ENCODE data around the gene HSD17B2.

The HSD17B2 gene

GRCh38 chr16:82070656-82071369, 35.8 kb downstream of the HSD17B2 start:
- peaks cover 0 to 3% (median 0%) of the 10 kb centered on the region in 5 donors for H3K27me3 ChIP-seq (ENCODE audit: control insufficient read depth in 5 of 5, insufficient read depth in 4 of 5, low read length in 5 of 5)
- no peak overlapping the region for H3K9ac ChIP-seq (ENCODE audit: low read length in 5 of 5)
- H3K4me1 ChIP-seq (ENCODE audit: control insufficient read depth in 5 of 5, insufficient read depth in 5 of 5, low read length in 5 of 5) = peaks cover 0 to 2% (median 0%) of the 10 kb centered on the region in 5 donors
- no peak overlapping the region for H3K4me3 ChIP-seq (ENCODE audit: low read depth in 1 of 5, low read length in 5 of 5)
- H3K27ac ChIP-seq (ENCODE audit: low read depth, low read length) = no peak overlapping the region
- no peaks in the 10 kb centered on the region for H3K9me3 ChIP-seq (ENCODE audit: control insufficient read depth in 5 of 5, low read length in 5 of 5)
- H3K36me3 ChIP-seq (ENCODE audit: control insufficient read depth in 5 of 5, insufficient read depth in 5 of 5, low read length in 5 of 5) = no peaks in the 10 kb centered on the region

- no peaks in the 10 kb centered on the region for H3K9me3 ChIP-seq (ENCODE audit: control insufficient read depth in 5 of 5, low read length in 5 of 5)
- H3K4me1 ChIP-seq (ENCODE audit: control insufficient read depth in 5 of 5, insufficient read depth in 5 of 5, low read length in 5 of 5) = peaks cover 0 to 2% (median 0%) of the 10 kb centered on the region in 5 donors
- no peak overlapping the region for H3K4me3 ChIP-seq (ENCODE audit: low read depth in 1 of 5, low read length in 5 of 5)
- no peaks in the 10 kb centered on the region for H3K36me3 ChIP-seq (ENCODE audit: control insufficient read depth in 5 of 5, insufficient read depth in 5 of 5, low read length in 5 of 5)
- peaks cover 0 to 3% (median 0%) of the 10 kb centered on the region in 5 donors for H3K27me3 ChIP-seq (ENCODE audit: control insufficient read depth in 5 of 5, insufficient read depth in 4 of 5, low read length in 5 of 5)
- no peak overlapping the region for H3K27ac ChIP-seq (ENCODE audit: low read depth, low read length)
- no peak overlapping the region for H3K9ac ChIP-seq (ENCODE audit: low read length in 5 of 5)
These were observed 36.4 kb downstream of the HSD17B2 start for GRCh38 chr16:82071421-82071820.

- Histone ChIP-seq H3K9ac (ENCODE audit: low read length in 5 of 5) (no peak overlapping the region), H3K4me1 (ENCODE audit: control insufficient read depth in 5 of 5, insufficient read depth in 5 of 5, low read length in 5 of 5) (no peaks in the 10 kb centered on the region), H3K27ac (ENCODE audit: low read depth, low read length) (no peak overlapping the region), H3K27me3 (ENCODE audit: control insufficient read depth in 5 of 5, insufficient read depth in 4 of 5, low read length in 5 of 5) (peaks cover 0 to 3% (median 0%) of the 10 kb centered on the region in 5 donors), H3K9me3 (ENCODE audit: control insufficient read depth in 5 of 5, low read length in 5 of 5) (peaks cover 0 to 3% (median 0%) of the 10 kb centered on the region in 5 donors), H3K4me3 (ENCODE audit: low read depth in 1 of 5, low read length in 5 of 5) (no peak overlapping the region), H3K36me3 (ENCODE audit: control insufficient read depth in 5 of 5, insufficient read depth in 5 of 5, low read length in 5 of 5) (no peaks in the 10 kb centered on the region)
These were observed 37.3 kb downstream of the HSD17B2 start for GRCh38 chr16:82072313-82072712.

GRCh38 chr16:82074019-82074558, 39.0 kb downstream of the HSD17B2 start:
- no peaks in the 10 kb centered on the region for H3K4me1 ChIP-seq (ENCODE audit: control insufficient read depth in 5 of 5, insufficient read depth in 5 of 5, low read length in 5 of 5)
- no peak overlapping the region for H3K27ac ChIP-seq (ENCODE audit: low read depth, low read length)
- peaks cover 0 to 11% (median 6%) of the 10 kb centered on the region in 5 donors for H3K9me3 ChIP-seq (ENCODE audit: control insufficient read depth in 5 of 5, low read length in 5 of 5)
- no peak overlapping the region for H3K4me3 ChIP-seq (ENCODE audit: low read depth in 1 of 5, low read length in 5 of 5)
- H3K9ac ChIP-seq (ENCODE audit: low read length in 5 of 5) = no peak overlapping the region
- H3K36me3 ChIP-seq (ENCODE audit: control insufficient read depth in 5 of 5, insufficient read depth in 5 of 5, low read length in 5 of 5) = no peaks in the 10 kb centered on the region
- H3K27me3 ChIP-seq (ENCODE audit: control insufficient read depth in 5 of 5, insufficient read depth in 4 of 5, low read length in 5 of 5) = peaks cover 0 to 3% (median 0%) of the 10 kb centered on the region in 5 donors

GRCh38 chr16:82078125-82078524, 43.1 kb downstream of the HSD17B2 start:
- no peak overlapping the region for H3K4me3 ChIP-seq (ENCODE audit: low read depth in 1 of 5, low read length in 5 of 5)
- H3K36me3 ChIP-seq (ENCODE audit: control insufficient read depth in 5 of 5, insufficient read depth in 5 of 5, low read length in 5 of 5) = no peaks in the 10 kb centered on the region
- H3K9me3 ChIP-seq (ENCODE audit: control insufficient read depth in 5 of 5, low read length in 5 of 5) = peaks cover 0 to 11% (median 7%) of the 10 kb centered on the region in 5 donors
- no peaks in the 10 kb centered on the region for H3K4me1 ChIP-seq (ENCODE audit: control insufficient read depth in 5 of 5, insufficient read depth in 5 of 5, low read length in 5 of 5)
- H3K27me3 ChIP-seq (ENCODE audit: control insufficient read depth in 5 of 5, insufficient read depth in 4 of 5, low read length in 5 of 5) = peaks cover 0 to 5% (median 0%) of the 10 kb centered on the region in 5 donors
- H3K27ac ChIP-seq (ENCODE audit: low read depth, low read length) = no peak overlapping the region
- H3K9ac ChIP-seq (ENCODE audit: low read length in 5 of 5) = no peak overlapping the region

- H3K4me1 ChIP-seq (ENCODE audit: control insufficient read depth in 5 of 5, insufficient read depth in 5 of 5, low read length in 5 of 5) = no peaks in the 10 kb centered on the region
- no peak overlapping the region for H3K4me3 ChIP-seq (ENCODE audit: low read depth in 1 of 5, low read length in 5 of 5)
- no peaks in the 10 kb centered on the region for H3K36me3 ChIP-seq (ENCODE audit: control insufficient read depth in 5 of 5, insufficient read depth in 5 of 5, low read length in 5 of 5)
- no peak overlapping the region for H3K27ac ChIP-seq (ENCODE audit: low read depth, low read length)
- H3K9me3 ChIP-seq (ENCODE audit: control insufficient read depth in 5 of 5, low read length in 5 of 5) = peaks cover 0 to 11% (median 7%) of the 10 kb centered on the region in 5 donors
- peaks cover 0 to 5% (median 0%) of the 10 kb centered on the region in 5 donors for H3K27me3 ChIP-seq (ENCODE audit: control insufficient read depth in 5 of 5, insufficient read depth in 4 of 5, low read length in 5 of 5)
- H3K9ac ChIP-seq (ENCODE audit: low read length in 5 of 5) = no peak overlapping the region
These were observed 44.8 kb downstream of the HSD17B2 start for GRCh38 chr16:82079892-82080291.

GRCh38 chr16:82081264-82081663, 46.2 kb downstream of the HSD17B2 start:
- Histone ChIP-seq H3K36me3 (ENCODE audit: control insufficient read depth in 5 of 5, insufficient read depth in 5 of 5, low read length in 5 of 5) (no peaks in the 10 kb centered on the region), H3K9ac (ENCODE audit: low read length in 5 of 5) (no peak overlapping the region), H3K9me3 (ENCODE audit: control insufficient read depth in 5 of 5, low read length in 5 of 5) (peaks cover 0 to 11% (median 7%) of the 10 kb centered on the region in 5 donors), H3K27me3 (ENCODE audit: control insufficient read depth in 5 of 5, insufficient read depth in 4 of 5, low read length in 5 of 5) (peaks cover 0 to 5% (median 0%) of the 10 kb centered on the region in 5 donors), H3K27ac (ENCODE audit: low read depth, low read length) (no peak overlapping the region), H3K4me1 (ENCODE audit: control insufficient read depth in 5 of 5, insufficient read depth in 5 of 5, low read length in 5 of 5) (no peaks in the 10 kb centered on the region), H3K4me3 (ENCODE audit: low read depth in 1 of 5, low read length in 5 of 5) (no peak overlapping the region)

- Histone ChIP-seq H3K9ac (ENCODE audit: low read length in 5 of 5) (no peak overlapping the region), H3K9me3 (ENCODE audit: control insufficient read depth in 5 of 5, low read length in 5 of 5) (peaks cover 0 to 11% (median 6%) of the 10 kb centered on the region in 5 donors), H3K27ac (ENCODE audit: low read depth, low read length) (no peak overlapping the region), H3K4me3 (ENCODE audit: low read depth in 1 of 5, low read length in 5 of 5) (no peak overlapping the region), H3K4me1 (ENCODE audit: control insufficient read depth in 5 of 5, insufficient read depth in 5 of 5, low read length in 5 of 5) (no peaks in the 10 kb centered on the region), H3K36me3 (ENCODE audit: control insufficient read depth in 5 of 5, insufficient read depth in 5 of 5, low read length in 5 of 5) (no peaks in the 10 kb centered on the region), H3K27me3 (ENCODE audit: control insufficient read depth in 5 of 5, insufficient read depth in 4 of 5, low read length in 5 of 5) (peaks cover 0 to 5% (median 0%) of the 10 kb centered on the region in 5 donors)
These were observed 47.0 kb downstream of the HSD17B2 start for GRCh38 chr16:82082097-82082496.

- Histone ChIP-seq H3K9ac (ENCODE audit: low read length in 5 of 5) (no peak overlapping the region), H3K4me3 (ENCODE audit: low read depth in 1 of 5, low read length in 5 of 5) (no peak overlapping the region), H3K27ac (ENCODE audit: low read depth, low read length) (no peak overlapping the region), H3K4me1 (ENCODE audit: control insufficient read depth in 5 of 5, insufficient read depth in 5 of 5, low read length in 5 of 5) (no peaks in the 10 kb centered on the region), H3K27me3 (ENCODE audit: control insufficient read depth in 5 of 5, insufficient read depth in 4 of 5, low read length in 5 of 5) (peaks cover 0 to 5% (median 0%) of the 10 kb centered on the region in 5 donors), H3K9me3 (ENCODE audit: control insufficient read depth in 5 of 5, low read length in 5 of 5) (peaks cover 0 to 11% (median 6%) of the 10 kb centered on the region in 5 donors), H3K36me3 (ENCODE audit: control insufficient read depth in 5 of 5, insufficient read depth in 5 of 5, low read length in 5 of 5) (no peaks in the 10 kb centered on the region)
These were observed 47.6 kb downstream of the HSD17B2 start for GRCh38 chr16:82082543-82083244.
